Astrocyte of the spinal cord (primary cell): ENCODE data around the gene STXBP3.

ENCODE experiments used
- DNase-seq: peaks from one replicate; pipeline ENCODE4 v3.0.0; 2011; ENCODE audit warnings: low read depth, low spot score
- H3K4me3 ChIP-seq: 2 replicates; pipeline ENCODE4 v1.5.1; 2011; ENCODE audit warnings: low read depth, mild to moderate bottlenecking, low read length, moderate library complexity
- CTCF ChIP-seq: IDR thresholded peaks from 2 replicates; pipeline ENCODE4 v1.5.1; 2012; ENCODE audit warnings: low read depth, mild to moderate bottlenecking, low read length, inconsistent platforms
- in situ Hi-C: cut with HindIII; loops from 2 replicates; pipeline ENCODE4 v1.10.0; 2017; ENCODE audit warnings: low sequenced_read_pairs

The STXBP3 gene

GRCh38 chr1:108718927-108719655 is 27.4 kb upstream of the STXBP3 start:
- no peak for TF ChIP-seq CTCF
- DNase-seq, result peak; percentile 18
- H3K4me3 ChIP-seq, result no peak overlapping the region
- in situ Hi-C loops, result no loop called here

GRCh38 chr1:108719656-108720435 is 26.6 kb upstream of the STXBP3 start:
- in situ Hi-C loops, result no loop called here
- H3K4me3 ChIP-seq, result no peak overlapping the region
- TF ChIP-seq CTCF, result no peak
- DNase-seq, result peak; percentile 81

- in situ Hi-C loops, result no loop called here
- TF ChIP-seq CTCF, result no peak
- no peak overlapping the region for H3K4me3 ChIP-seq
- no peak for DNase-seq
These were observed 24.2 kb upstream of the STXBP3 start for GRCh38 chr1:108722292-108722691.

GRCh38 chr1:108725906-108726305 is 20.6 kb upstream of the STXBP3 start:
- TF ChIP-seq CTCF, result no peak
- no peak for DNase-seq
- H3K4me3 ChIP-seq, result no peak overlapping the region
- in situ Hi-C loops, result no loop called here

- no peak overlapping the region for H3K4me3 ChIP-seq
- in situ Hi-C loops, result no loop called here
- DNase-seq, result no peak
- TF ChIP-seq CTCF, result no peak
These were observed 18.0 kb upstream of the STXBP3 start for GRCh38 chr1:108728327-108728923.

- in situ Hi-C loops, result no loop called here
These were observed 17.0 kb upstream of the STXBP3 start for GRCh38 chr1:108729481-108729880.

More at GRCh38 chr1:108729481-108729880, 17.0 kb upstream of the STXBP3 start:
- no peak overlapping the region for H3K4me3 ChIP-seq
- no peak for DNase-seq
- TF ChIP-seq CTCF, result no peak
